Panc1 (cell line): Measurements from ENCODE around the gene CORO7. TPM values are rescaled to one million over a fixed set of nuclear protein-coding genes. Genes with fewer than 3 reads are reported as not detected.

Source experiments
- ATAC-seq: fragments of 200-7000 bp; cut with Tn5 transposase; 2 replicates; pipeline ENCODE4 v1.9.1; 2020; ENCODE audit warnings: mild to moderate bottlenecking, moderate library complexity
- BruUV-seq: library from RNA; stranded (reverse); fragments of 400-500 nt; replicated peaks from 2 replicates; lab custom pipeline; 2021; lab: Mats Ljungman, UMichigan
- CTCF ChIA-PET: fragments of 300-600 bp; sonication (Branson Sonifier 250); formaldehyde crosslinking; loops from one replicate; lab custom pipeline; 2022; ENCODE audit warnings: antibody characterized with exemption; lab: Charles Lee
- POLR2A ChIA-PET: fragments of 300-600 bp; sonication (Branson Sonifier 250); formaldehyde crosslinking; loops from one replicate; lab custom pipeline; 2022; ENCODE audit warnings: antibody characterized with exemption; lab: Charles Lee
- DNase-seq: peaks from one replicate; pipeline ENCODE4 v3.0.0-alpha.2; 2010; ENCODE audit warnings: low read depth, low spot score
- H3K27ac ChIP-seq: 2 replicates; pipeline ENCODE4 v1.5.1; 2011; ENCODE audit warnings: mild to moderate bottlenecking, low read length, inconsistent platforms
- H3K27me3 ChIP-seq: fragments of 200-500 bp; sonication (Bioruptor generic); 2 replicates; pipeline ENCODE4 v1.6.0; 2014; ENCODE audit warnings: low read length, inconsistent platforms; ENCODE audit not compliant: control insufficient read depth, insufficient read depth
- H3K36me3 ChIP-seq: fragments of 200-500 bp; sonication (Bioruptor generic); 2 replicates; pipeline ENCODE4 v1.5.1; 2014; ENCODE audit warnings: inconsistent platforms, mild to moderate bottlenecking, low read length, moderate library complexity; ENCODE audit not compliant: control insufficient read depth, insufficient read depth
- H3K4me1 ChIP-seq: 2 replicates; pipeline ENCODE4 v1.5.1; 2011; ENCODE audit warnings: inconsistent platforms, mild to moderate bottlenecking, low read length, moderate library complexity; ENCODE audit not compliant: control insufficient read depth, insufficient read depth
- H3K4me3 ChIP-seq, 2 experiments: 2 replicates each; pipeline ENCODE4 v1.5.1; 2011 to 2012; ENCODE audit warnings: low read depth in 2 of 2, low read length in 2 of 2, mild to moderate bottlenecking in 2 of 2, inconsistent platforms in 1 of 2, moderate library complexity in 1 of 2
- H3K9me3 ChIP-seq: fragments of 200-500 bp; sonication (Bioruptor generic); 2 replicates; pipeline ENCODE4 v1.5.1; 2014; ENCODE audit warnings: low read depth, mild to moderate bottlenecking, inconsistent platforms, low read length, moderate library complexity; ENCODE audit not compliant: control insufficient read depth, insufficient read depth
- POLR2AphosphoS5 ChIP-seq: IDR thresholded peaks from 2 replicates; pipeline ENCODE4 v1.6.1; 2012; ENCODE audit warnings: mild to moderate bottlenecking, low read depth, low read length, moderate library complexity
- SIN3A ChIP-seq: IDR thresholded peaks from 2 replicates; pipeline ENCODE4 v1.6.1; 2012; ENCODE audit warnings: low read depth, mild to moderate bottlenecking, low read length, moderate library complexity, borderline replicate concordance; ENCODE audit not compliant: insufficient read depth
- TCF7L2 ChIP-seq: IDR thresholded peaks from 2 replicates; pipeline ENCODE4 v1.6.1; 2011; ENCODE audit warnings: mild to moderate bottlenecking, low read depth, low read length, inconsistent platforms
- in situ Hi-C: cut with HindIII; loops from 2 replicates; pipeline ENCODE4 v1.10.0; 2016; ENCODE audit warnings: low sequenced_read_pairs, low pct_unique_long_range_greater_than_20kb
- intact Hi-C: fragments of 100-400 bp; cut with micrococcal nuclease; formaldehyde crosslinking; loops from one replicate; pipeline ENCODE4 v1.10.0; 2022; ENCODE audit not compliant: unreplicated experiment
- total RNA-seq: library from RNA; stranded (reverse); gene quantifications from one replicate; pipeline ENCODE4 v1.2.1, GENCODE V29; 2021; ENCODE audit not compliant: unreplicated experiment
- TF ChIP-seq, protein P1 (sequence below), 2 experiments: IDR thresholded peaks; 2 replicates each; pipeline ENCODE4 v1.6.1; 2011 to 2012; ENCODE audit warnings: low read depth in 2 of 2, control low read depth in 1 of 2, low read length in 1 of 2, mild to moderate bottlenecking in 1 of 2, moderate library complexity in 1 of 2; ENCODE audit not compliant: insufficient read depth in 1 of 2
- TF ChIP-seq, protein P2 (sequence below): fragments of 450-650 bp; IDR thresholded peaks from 2 replicates; pipeline ENCODE4 v1.5.1; 2017; ENCODE audit warnings: mild to moderate bottlenecking

Gene CORO7
- total RNA-seq, 1 experiment from 2014 or later: 37.5 TPM

DNA sequence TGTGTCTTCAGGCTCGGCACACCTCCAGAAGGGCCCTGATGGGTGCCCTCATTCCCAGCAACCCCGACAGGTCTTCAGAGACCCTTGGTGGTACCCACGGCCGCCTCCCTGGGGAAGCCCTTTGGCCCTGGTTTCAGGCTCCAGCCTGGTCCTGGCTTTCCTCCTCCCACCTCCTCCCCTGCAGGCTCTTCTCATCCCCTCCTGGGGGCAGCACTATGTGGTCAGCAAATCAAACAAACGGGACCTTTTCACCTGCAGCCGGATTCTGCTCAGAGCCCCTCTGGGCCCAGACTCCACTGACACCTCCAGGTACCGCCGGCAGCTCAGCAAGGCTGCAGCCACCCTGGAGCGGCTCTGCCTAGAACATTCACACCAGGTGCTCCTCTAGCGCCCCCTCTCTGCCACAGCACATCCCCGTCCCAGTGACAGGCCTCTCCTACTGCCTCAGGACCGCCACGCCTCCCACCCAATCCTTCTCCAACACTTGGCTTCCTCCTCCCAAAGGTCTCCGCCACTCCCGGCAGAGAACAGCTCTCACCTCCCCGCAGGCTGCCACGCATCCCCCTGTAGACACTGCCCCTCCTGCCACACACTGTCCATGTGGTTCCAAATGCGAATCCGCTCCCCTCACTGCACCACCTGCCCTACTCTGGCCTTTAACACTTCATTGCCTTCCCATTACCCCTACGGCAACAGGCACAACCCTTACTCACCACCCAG, 12.0 kb downstream of the CORO7 start:
- Histone ChIP-seq H3K27ac (no peak overlapping the region), H3K4me3 (no peak overlapping the region), H3K4me1 (no peaks in the 10 kb centered on the region; the same call in 1 of the 2 replicates), H3K27me3 (no peaks in the 10 kb centered on the region), H3K36me3 (peaks cover 2% of the 10 kb centered on the region; the same call in 1 of the 2 replicates), H3K9me3 (no peaks in the 10 kb centered on the region)
- ChIA-PET POLR2A (no interaction called here), CTCF (interaction anchor here (0.6 to 3.1 kb wide), 9 partner anchors 11 to 65 kb away, joined by 3 to 35 read pairs (median 4); no protein-coding TSS in a partner anchor)
- intact Hi-C loops: loop anchor here (1.0 kb wide), 1 partner anchor 45 kb away; no protein-coding TSS in a partner anchor
- TF ChIP-seq SIN3A (no peak), POLR2AphosphoS5 (no peak), TCF7L2 (no peak)
- TF ChIP-seq, protein P1, sequence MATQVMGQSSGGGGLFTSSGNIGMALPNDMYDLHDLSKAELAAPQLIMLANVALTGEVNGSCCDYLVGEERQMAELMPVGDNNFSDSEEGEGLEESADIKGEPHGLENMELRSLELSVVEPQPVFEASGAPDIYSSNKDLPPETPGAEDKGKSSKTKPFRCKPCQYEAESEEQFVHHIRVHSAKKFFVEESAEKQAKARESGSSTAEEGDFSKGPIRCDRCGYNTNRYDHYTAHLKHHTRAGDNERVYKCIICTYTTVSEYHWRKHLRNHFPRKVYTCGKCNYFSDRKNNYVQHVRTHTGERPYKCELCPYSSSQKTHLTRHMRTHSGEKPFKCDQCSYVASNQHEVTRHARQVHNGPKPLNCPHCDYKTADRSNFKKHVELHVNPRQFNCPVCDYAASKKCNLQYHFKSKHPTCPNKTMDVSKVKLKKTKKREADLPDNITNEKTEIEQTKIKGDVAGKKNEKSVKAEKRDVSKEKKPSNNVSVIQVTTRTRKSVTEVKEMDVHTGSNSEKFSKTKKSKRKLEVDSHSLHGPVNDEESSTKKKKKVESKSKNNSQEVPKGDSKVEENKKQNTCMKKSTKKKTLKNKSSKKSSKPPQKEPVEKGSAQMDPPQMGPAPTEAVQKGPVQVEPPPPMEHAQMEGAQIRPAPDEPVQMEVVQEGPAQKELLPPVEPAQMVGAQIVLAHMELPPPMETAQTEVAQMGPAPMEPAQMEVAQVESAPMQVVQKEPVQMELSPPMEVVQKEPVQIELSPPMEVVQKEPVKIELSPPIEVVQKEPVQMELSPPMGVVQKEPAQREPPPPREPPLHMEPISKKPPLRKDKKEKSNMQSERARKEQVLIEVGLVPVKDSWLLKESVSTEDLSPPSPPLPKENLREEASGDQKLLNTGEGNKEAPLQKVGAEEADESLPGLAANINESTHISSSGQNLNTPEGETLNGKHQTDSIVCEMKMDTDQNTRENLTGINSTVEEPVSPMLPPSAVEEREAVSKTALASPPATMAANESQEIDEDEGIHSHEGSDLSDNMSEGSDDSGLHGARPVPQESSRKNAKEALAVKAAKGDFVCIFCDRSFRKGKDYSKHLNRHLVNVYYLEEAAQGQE (IDR thresholded peaks at IDR 0.05; ENCODE audit: insufficient read depth in 1 of 2, low read depth in 2 of 2, low read length in 1 of 2): no peak
- TF ChIP-seq, protein P2, sequence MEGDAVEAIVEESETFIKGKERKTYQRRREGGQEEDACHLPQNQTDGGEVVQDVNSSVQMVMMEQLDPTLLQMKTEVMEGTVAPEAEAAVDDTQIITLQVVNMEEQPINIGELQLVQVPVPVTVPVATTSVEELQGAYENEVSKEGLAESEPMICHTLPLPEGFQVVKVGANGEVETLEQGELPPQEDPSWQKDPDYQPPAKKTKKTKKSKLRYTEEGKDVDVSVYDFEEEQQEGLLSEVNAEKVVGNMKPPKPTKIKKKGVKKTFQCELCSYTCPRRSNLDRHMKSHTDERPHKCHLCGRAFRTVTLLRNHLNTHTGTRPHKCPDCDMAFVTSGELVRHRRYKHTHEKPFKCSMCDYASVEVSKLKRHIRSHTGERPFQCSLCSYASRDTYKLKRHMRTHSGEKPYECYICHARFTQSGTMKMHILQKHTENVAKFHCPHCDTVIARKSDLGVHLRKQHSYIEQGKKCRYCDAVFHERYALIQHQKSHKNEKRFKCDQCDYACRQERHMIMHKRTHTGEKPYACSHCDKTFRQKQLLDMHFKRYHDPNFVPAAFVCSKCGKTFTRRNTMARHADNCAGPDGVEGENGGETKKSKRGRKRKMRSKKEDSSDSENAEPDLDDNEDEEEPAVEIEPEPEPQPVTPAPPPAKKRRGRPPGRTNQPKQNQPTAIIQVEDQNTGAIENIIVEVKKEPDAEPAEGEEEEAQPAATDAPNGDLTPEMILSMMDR: peak; percentile 96
- in situ Hi-C loops: no loop called here
- no peak for DNase-seq
- BruUV-seq: no TSS peak
- ATAC-seq: peak; percentile 76

DNA sequence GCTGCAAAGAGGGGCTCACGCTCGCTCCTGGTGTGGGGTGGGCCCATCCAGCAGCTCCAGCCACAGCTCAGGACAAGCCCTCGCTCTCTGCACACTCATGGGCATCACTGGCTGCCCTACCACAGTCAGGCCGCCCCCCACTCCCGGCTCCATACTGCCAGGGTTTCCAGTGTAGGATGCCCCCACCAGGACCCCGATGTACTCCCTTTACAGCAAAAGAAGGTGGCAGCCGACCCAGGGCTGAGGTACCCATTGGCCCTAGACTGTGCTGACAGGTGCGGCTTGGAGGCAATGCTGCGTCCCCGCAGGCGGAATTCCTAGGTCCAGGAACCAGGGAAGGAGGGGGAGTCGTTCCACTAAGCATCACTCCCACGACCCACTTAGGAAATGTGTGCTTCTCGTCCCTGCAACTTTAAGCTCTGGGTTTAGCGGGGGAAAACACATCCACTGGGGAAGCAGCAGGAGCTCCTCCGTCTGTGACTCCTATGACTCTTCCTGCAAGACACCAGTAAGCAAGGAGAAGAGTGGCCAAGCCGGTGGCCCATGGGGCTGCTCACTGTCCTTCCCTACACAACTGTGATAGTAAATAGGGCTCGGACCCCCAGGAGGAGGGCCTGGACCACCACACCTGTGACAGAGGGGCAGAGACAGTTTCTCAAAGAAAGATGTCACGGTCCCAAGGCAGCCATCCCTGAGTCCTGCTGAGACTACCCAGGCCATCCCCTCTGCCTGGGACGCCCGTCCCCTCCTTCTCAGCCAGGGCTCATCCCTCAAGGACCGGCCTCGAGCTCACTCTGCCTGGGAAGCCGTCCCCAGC, 13.1 kb downstream of the CORO7 start:
- BruUV-seq: no TSS peak
- no peaks in the 10 kb centered on the region for H3K27me3 ChIP-seq
- POLR2A ChIA-PET: no interaction called here
- DNase-seq: no peak
- intact Hi-C loops (no loop called here), in situ Hi-C loops (no loop called here)
- no peak; the same call in 1 of the 2 replicates for ATAC-seq
- TF ChIP-seq, protein P2: no peak
- TF ChIP-seq POLR2AphosphoS5 (no peak), TCF7L2 (no peak), SIN3A (no peak)
- TF ChIP-seq, protein P1 (IDR thresholded peaks at IDR 0.05; ENCODE audit: insufficient read depth in 1 of 2, low read depth in 2 of 2, low read length in 1 of 2): no peak
- H3K27ac ChIP-seq: no peak overlapping the region
- no peaks in the 10 kb centered on the region for H3K4me1 ChIP-seq
- H3K9me3 ChIP-seq: no peaks in the 10 kb centered on the region
- CTCF ChIA-PET: interaction anchor here (0.6 to 3.1 kb wide), 15 partner anchors 10 to 1001 kb away, joined by 3 to 35 read pairs (median 5); partner anchors contain the start of gene PAM16
- no peak overlapping the region for H3K4me3 ChIP-seq
- peaks cover 2% of the 10 kb centered on the region; the same call in 1 of the 2 replicates for H3K36me3 ChIP-seq
